NCI-H146 treated with DMSO at 0.1 percent for 48 hours (cell line): Measurements from ENCODE around the gene LMBR1.
A peak's percentile ranks its signal among the peaks of the same experiment; 100 is the strongest.

Experiments used
- DNase-seq: peaks from one replicate; lab custom pipeline; 2025; ENCODE audit not compliant: unreplicated experiment; lab: John Stamatoyannopoulos, UW

The LMBR1 gene

DNA sequence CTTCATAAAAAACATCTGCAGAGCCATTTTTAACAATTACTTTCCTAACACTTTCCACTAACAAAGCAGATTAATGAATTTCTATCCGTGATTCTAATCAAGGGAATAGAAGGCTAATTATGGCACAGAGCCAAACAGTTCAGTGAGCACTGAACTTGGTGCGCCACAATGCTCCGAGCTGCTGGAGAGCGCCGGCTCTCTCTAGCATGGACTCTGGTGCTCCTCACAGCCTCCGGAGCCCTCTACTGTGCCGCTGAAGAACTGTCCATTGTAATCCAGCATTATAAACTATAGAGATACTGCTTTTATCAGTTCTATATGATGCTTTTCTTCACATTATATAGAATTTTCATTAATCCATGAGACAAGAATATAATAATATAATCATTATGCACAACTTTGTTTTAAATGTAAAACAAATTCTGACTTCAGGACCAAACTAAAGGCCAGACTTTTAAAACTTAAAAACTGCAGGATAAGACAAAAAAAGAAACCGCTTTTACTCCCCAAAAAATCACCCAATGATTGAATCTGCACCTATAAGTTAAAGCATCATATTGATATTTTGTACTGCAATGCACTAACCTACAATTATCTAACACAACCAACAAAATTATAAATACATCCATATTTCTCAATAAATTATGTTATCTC lies 128.8 kb downstream of the LMBR1 start:
- DNase-seq, result peak; percentile 75

DNA sequence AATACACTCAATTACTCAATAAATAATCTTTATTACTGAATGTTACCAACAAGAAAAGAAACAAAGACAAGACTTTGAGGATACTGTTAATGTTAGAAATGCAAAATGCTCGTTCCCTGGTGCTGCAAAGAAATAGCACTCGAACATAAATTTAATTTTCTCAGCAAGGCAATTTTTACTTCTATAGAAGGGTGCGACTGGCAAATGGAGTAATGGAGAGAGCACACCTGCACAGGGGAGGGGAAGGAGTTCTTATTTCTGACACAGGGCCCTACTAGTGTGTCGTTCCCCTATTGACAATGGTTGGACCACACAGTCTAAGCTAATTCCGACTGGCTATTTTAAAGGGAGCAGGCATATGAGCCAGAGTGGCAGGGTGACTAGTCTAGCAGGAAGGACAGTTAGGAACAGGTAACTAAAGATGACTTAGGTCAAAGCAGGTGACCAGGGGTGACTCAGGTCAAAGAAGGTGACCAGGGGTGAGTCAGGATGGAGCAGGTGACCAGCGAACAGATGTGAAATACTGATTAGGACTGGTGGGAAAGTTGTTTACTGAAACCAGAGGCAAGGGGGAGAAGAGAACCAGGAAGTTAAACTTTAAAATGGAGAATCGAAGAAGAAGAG lies 133.3 kb downstream of the LMBR1 start:
- DNase-seq, result no peak

DNA sequence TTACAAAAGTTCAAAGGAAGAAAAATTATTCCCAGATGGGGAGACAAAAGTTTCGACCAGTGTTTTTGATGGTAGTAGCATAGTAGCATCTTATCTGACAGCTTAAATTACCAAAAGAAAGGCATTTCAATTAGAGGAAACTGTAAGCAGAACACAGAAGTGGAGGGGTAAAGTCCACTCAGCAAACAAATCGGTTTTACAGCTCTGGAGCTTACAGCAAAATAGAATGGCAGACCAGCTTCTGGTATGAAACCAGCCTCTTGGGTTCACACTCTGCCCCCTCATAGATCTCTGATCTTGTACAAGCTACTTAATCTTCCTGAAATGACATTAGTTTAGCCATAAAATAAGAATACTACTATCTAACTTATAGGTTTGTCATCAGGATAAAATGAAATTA lies 133.8 kb downstream of the LMBR1 start:
- no peak for DNase-seq

DNA sequence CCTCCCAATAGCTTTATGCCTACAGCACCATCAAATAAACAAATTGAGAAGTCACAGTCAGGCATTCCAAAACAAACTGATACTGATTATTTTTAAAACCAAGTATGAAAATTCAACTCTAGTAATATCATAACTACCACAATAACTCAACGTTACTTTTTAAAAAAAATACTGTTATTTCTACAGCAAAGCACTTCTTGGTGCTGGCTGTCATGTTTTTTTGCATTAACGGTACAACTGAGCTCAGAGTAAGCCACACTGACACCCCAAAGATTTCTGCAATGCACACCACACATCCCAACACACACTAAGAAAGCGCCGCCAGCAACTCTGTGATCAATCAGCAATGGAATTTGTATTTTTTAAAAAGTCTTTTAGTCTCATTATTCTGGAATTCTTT lies 138.8 kb downstream of the LMBR1 start:
- no peak for DNase-seq

- no peak for DNase-seq
Observed at GRCh38 chr7:156753630-156754029, 139.4 kb downstream of the LMBR1 start.

- no peak for DNase-seq
Observed at GRCh38 chr7:156753229-156753560, 139.8 kb downstream of the LMBR1 start.

DNA sequence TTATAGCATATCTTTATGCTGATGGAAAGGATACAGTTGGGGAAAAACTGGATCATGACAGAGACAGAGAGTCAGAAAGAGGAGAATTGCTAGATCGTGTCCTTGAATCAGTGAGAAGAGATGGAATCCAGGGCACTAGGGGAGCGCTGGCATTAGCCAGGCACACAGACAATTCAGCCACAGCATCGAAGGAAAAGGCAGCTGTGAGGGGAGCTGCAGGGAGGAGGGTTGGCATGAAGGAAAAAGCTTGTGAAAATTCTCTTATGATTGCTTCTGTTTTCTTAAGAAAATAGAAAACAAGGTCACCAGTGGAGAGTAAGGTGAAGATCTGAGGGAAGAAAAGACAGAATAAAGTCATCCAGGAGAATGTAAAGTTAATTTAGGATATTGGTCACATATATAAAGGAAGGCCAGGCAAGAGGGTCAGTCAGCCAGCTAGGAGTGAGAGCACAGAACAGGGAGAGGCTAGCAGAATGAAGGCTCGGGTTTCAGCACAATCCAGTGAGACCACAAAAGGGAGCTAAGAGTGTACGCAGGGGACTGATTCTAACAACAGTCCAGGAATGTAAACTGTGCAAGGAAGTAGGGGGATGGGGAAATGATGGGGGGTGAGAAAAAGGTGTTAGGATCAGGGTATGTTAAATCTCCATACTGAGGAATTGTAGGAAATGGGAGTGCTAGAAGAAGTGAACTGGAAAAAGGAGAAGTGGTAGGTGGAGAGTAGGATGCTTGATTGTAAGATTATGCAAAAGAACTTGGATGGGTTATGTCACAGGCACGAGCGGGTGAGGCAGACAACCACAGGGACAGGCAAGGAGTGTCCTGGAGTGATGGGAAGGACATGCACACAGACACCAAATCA lies 140.4 kb downstream of the LMBR1 start:
- no peak for DNase-seq

- no peak for DNase-seq
Observed at GRCh38 chr7:156751319-156751718, 141.7 kb downstream of the LMBR1 start.

DNA sequence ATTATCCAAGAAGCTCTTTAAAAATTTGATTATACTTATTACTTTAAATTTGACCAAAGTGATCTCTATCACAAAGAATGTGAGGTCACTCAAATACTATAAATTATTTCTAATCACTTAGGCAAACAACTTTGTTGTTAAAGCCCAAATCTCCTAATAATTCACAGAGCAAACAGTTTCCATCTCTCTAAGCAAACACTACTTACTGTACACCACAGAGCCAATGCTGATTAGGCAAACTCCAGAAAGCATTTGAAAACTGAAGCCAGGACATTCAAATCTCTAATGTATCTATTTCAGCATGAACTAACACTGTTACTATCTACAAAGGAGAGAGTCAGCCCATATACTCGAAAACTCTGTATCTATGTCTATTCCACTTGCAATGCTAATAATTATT lies 145.3 kb downstream of the LMBR1 start:
- DNase-seq, result peak; percentile 83

- DNase-seq, result no peak
Observed at GRCh38 chr7:156746891-156747290, 146.1 kb downstream of the LMBR1 start.

DNA sequence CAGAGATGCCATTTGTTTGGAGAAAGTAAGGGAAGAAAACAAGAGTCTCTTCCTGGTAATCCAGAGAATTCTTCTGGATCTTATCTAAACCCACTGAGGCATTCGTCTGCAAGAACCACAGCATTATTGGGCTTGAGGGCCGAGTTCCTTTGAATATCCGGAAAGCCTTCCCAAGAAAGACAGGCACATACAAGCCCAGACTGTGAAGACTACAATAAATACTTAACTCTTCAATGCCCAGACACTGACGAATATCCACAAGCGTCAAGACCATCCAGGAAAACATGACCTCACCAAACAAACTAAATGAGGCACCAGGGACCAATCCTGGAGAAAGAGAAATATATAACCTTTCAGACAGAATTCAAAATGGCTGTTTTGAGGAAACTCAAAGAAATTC lies 153.4 kb downstream of the LMBR1 start:
- no peak for DNase-seq

GRCh38 chr7:156735851-156736250 lies 157.1 kb downstream of the LMBR1 start:
- DNase-seq, result no peak

GRCh38 chr7:156733638-156734037 lies 159.3 kb downstream of the LMBR1 start:
- DNase-seq, result no peak

DNA sequence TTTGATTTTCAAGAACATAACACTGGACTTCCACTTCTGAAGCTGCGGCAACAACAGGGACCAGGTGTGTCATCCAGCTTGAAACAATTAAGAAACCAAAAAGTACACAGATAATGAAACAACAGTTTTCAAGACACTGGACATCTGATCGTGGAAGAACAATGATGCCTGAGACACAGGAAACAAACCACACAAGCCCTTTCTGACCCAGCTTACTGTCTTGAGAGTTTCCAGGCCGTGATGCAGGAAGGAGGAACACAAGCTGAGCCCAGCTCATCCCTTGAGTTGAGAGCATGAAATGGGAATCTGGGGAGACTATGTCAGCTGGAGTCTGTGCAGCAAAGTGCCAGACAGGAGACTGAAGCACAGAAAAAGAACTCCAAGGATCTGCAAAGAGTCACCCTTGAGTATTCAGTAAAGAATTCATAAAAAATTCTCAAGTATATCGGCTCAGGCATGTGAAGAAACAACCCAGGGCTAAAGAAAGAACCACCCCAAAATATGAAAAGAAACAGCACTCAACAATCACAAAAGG lies 160.8 kb downstream of the LMBR1 start:
- no peak for DNase-seq

DNA sequence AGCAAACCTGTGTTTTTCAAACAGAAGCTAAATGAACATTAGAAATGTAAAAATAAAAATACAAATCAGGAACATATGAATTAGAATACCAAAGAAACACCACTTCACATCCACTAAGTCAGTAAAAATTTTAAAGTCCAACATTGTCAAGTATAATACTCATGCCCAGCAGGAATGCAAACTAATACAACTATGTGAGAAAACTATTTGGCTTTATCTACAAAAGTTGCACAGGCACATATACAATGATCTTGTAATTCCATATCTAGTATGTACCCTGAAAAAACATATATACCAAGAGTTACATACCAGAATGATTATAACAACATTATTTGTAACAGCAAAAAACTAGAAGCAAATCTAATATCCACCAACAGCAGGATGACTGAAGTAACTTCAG lies 161.3 kb downstream of the LMBR1 start:
- DNase-seq, result no peak

GRCh38 chr7:156725936-156726335 lies 167.0 kb downstream of the LMBR1 start:
- DNase-seq, result no peak

GRCh38 chr7:156725073-156725472 lies 167.9 kb downstream of the LMBR1 start:
- DNase-seq, result no peak

DNA sequence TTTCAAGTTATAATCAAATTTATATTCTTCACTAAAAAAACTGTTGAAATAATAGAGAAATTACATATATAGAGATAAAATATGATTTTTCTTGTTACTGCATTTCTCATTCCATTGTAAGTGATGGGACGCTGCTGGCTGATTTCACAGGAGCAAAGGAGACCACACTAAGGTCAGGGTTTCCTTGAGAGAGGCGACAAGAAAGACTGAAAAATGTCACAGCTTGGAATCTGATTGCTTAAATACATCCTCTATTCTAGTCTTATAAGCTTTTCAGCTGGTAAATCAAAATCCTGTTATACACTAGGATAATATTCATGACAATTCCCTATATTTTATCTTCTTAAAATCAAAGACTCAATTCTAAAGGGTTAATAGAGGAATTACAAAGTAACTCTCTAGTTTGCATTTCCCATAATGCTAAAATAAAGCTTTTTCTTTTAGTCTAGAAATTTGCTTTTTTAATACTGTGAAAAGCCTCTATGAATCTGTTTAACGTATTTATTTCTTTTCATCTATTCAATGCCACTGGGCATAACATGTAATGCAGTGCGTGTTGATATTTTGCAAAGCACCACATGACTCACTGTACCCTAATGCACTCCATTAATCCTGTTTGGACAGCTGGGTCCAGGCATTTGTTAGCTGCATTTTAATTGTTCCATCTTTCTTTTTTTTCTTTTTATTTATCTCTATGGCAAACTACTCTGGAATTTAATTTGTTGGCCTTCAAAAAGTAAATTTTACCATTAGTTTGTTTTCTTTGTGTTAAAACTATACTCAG lies 170.7 kb downstream of the LMBR1 start:
- peak; percentile 68 for DNase-seq

GRCh38 chr7:156703773-156704482 lies 189.1 kb downstream of the LMBR1 start:
- no peak for DNase-seq

- DNase-seq, result no peak
Observed at GRCh38 chr7:156703209-156703608, 189.8 kb downstream of the LMBR1 start.

- DNase-seq, result no peak
Observed at GRCh38 chr7:156702399-156702798, 190.6 kb downstream of the LMBR1 start.
